ENCODE data around the gene KANK2.

KANK2 gene

GRCh38 chr19:11197291-11198174 lies at the start of gene KANK2:
Gene KANK2, minus strand, starts transcription at chr19:11197545. Its CDS starts 3,034 bp downstream, at chr19:11194511.
- peak; percentile 78 for DNase-seq

- DNase-seq: no peak
Observed at GRCh38 chr19:11246941-11247340, 49.6 kb upstream of the KANK2 start.

- no peak for DNase-seq
Observed at GRCh38 chr19:11244846-11245589, 47.7 kb upstream of the KANK2 start.

- no peak for DNase-seq
Observed at GRCh38 chr19:11243798-11244169, 46.4 kb upstream of the KANK2 start.

- peak; percentile 84 for DNase-seq
Observed at GRCh38 chr19:11242864-11243797, 45.8 kb upstream of the KANK2 start.

GRCh38 chr19:11242025-11242424 lies 44.7 kb upstream of the KANK2 start:
- DNase-seq: no peak

- DNase-seq: no peak
Observed at GRCh38 chr19:11240008-11240444, 42.7 kb upstream of the KANK2 start.

- DNase-seq: no peak
Observed at GRCh38 chr19:11239377-11240000, 42.1 kb upstream of the KANK2 start, which contains the start of gene ANGPTL8. Gene ANGPTL8, plus strand, starts transcription at chr19:11239619. Its CDS starts 19 bp downstream, at chr19:11239638.

- DNase-seq: no peak
Observed at GRCh38 chr19:11238781-11239376, 41.5 kb upstream of the KANK2 start.

- no peak for DNase-seq
Observed at GRCh38 chr19:11238041-11238440, 40.7 kb upstream of the KANK2 start.

- DNase-seq: no peak
Observed at GRCh38 chr19:11237321-11237720, 40.0 kb upstream of the KANK2 start.

- no peak for DNase-seq
Observed at GRCh38 chr19:11236324-11237301, 39.3 kb upstream of the KANK2 start.

GRCh38 chr19:11234486-11235075 lies 37.2 kb upstream of the KANK2 start:
- no peak for DNase-seq

- no peak for DNase-seq
Observed at GRCh38 chr19:11233073-11233472, 35.7 kb upstream of the KANK2 start.

GRCh38 chr19:11232555-11232954 lies 35.2 kb upstream of the KANK2 start:
- no peak for DNase-seq

GRCh38 chr19:11230621-11231386 lies 33.5 kb upstream of the KANK2 start:
- no peak for DNase-seq

GRCh38 chr19:11227195-11227886 lies 30.0 kb upstream of the KANK2 start:
- no peak for DNase-seq

GRCh38 chr19:11226716-11227166 lies 29.4 kb upstream of the KANK2 start:
- no peak for DNase-seq

- DNase-seq: no peak
Observed at GRCh38 chr19:11225815-11226214, 28.5 kb upstream of the KANK2 start.

Measured in CD4-positive, alpha-beta T cell treated with Interleukin-6 for 4 hours (primary cell).